ENCODE measurements around the gene CCDC33. TPM values are rescaled to one million over a fixed set of nuclear protein-coding genes. Genes with fewer than 3 reads are reported as not detected.
A peak's percentile ranks its signal among the peaks of the same experiment; 100 is the strongest.

Gene CCDC33
- total and polyA plus RNA-seq, 2 experiments from 2014 or later, result 2.6 to 2.8 TPM

- TF ChIP-seq REST (IDR thresholded peaks at IDR 0.05; ENCODE audit: unreplicated experiment) (no peak), EZH2 (IDR thresholded peaks at IDR 0.05; ENCODE audit: low read depth, unreplicated experiment) (no peak), NANOG (IDR thresholded peaks at IDR 0.05; ENCODE audit: borderline replicate concordance) (no peak), ZNF114 (CRISPR knock-in tag; IDR thresholded peaks at IDR 0.05) (no peak), STAT1 (IDR thresholded peaks at IDR 0.05; ENCODE audit: unreplicated experiment) (no peak)
These were observed 82.4 kb downstream of the CCDC33 start (continued) for GRCh38 chr15:74318376-74319137.

GRCh38 chr15:74319138-74319460, 83.0 kb downstream of the CCDC33 start:
- no peak overlapping the region for H3K27ac ChIP-seq (ENCODE audit: low read depth)
- no peak overlapping the region for H3K27ac Mint-ChIP-seq

More at GRCh38 chr15:74319138-74319460, 83.0 kb downstream of the CCDC33 start:
- Histone ChIP-seq H3K27me3 (ENCODE audit: insufficient read depth) (no peaks in the 10 kb centered on the region), H2AFZ (0 out of 2 replicates have a peak overlapping the region, but pooled peaks have one; percentile 14), H4K20me1 (replicated peaks; ENCODE audit: insufficient read depth) (no peaks in the 10 kb centered on the region), H3K4me1 (ENCODE audit: insufficient read depth) (peaks cover 37% of the 10 kb centered on the region), H3K4me2 (peak overlapping the region; percentile 38; the same call in 1 of the 2 replicates), H3K36me3 (ENCODE audit: insufficient read depth) (no peaks in the 10 kb centered on the region), H3K4me3 (no peak overlapping the region), H3F3A (replicated peaks; ENCODE audit: low read depth) (no peaks in the 10 kb centered on the region), H3K79me2 (replicated peaks; ENCODE audit: insufficient read depth) (no peaks in the 10 kb centered on the region), H3K9me2 (ENCODE audit: insufficient read depth) (no peaks in the 10 kb centered on the region)
- ATAC-seq (no peak), DNase-seq (ENCODE audit: low spot score) (no peak)
- Mint-ChIP-seq H3K4me1 (peaks cover 39% of the 10 kb centered on the region), H3K27me3 (ENCODE audit: insufficient read depth, low read depth, poor library complexity) (peaks cover 13% of the 10 kb centered on the region), H3K9me3 (no peaks in the 10 kb centered on the region; the same call in 2 of the 3 replicates), H3K4me3 (no peak overlapping the region), H3K36me3 (ENCODE audit: low read depth) (no peaks in the 10 kb centered on the region; the same call in 2 of the 3 replicates)
- TF ChIP-seq EZH2 (IDR thresholded peaks at IDR 0.05; ENCODE audit: low read depth, unreplicated experiment) (no peak), CTCF (conservative IDR thresholded peaks at IDR 0.05; ENCODE audit: low read depth in 2 of 2) (no peak)

All from GM23338 (cell line).